Muscle layer of colon (tissue), 2 donors: ENCODE measurements around the gene ELAPOR2.
"Not testable (repeated sequence)": the region's sequence is repeated elsewhere in the genome, so short reads cannot be mapped to it uniquely, and the experiment has no call there.

ENCODE experiments used
- H3K27ac ChIP-seq: one replicate; pipeline ENCODE4 v1.7.0; 2013; ENCODE audit warnings: low read depth, mild to moderate bottlenecking, low read length, moderate library complexity
- H3K27me3 ChIP-seq, 2 donors: one replicate each; pipeline ENCODE4 v1.7.0; 2013; ENCODE audit warnings: low read length in 2 of 2, mild to moderate bottlenecking in 2 of 2; ENCODE audit not compliant: insufficient read depth in 2 of 2, control insufficient read depth in 1 of 2
- H3K36me3 ChIP-seq: one replicate; pipeline ENCODE4 v1.7.0; 2013; ENCODE audit warnings: mild to moderate bottlenecking, low read length; ENCODE audit not compliant: insufficient read depth
- H3K4me1 ChIP-seq: one replicate; pipeline ENCODE4 v1.7.0; 2013; ENCODE audit warnings: mild to moderate bottlenecking, low read length; ENCODE audit not compliant: insufficient read depth
- H3K4me3 ChIP-seq, 2 donors: one replicate each; pipeline ENCODE4 v1.7.0; 2013; ENCODE audit warnings: low read length in 2 of 2, low read depth in 1 of 2, mild to moderate bottlenecking in 1 of 2, moderate library complexity in 1 of 2
- H3K9ac ChIP-seq: one replicate; pipeline ENCODE4 v1.7.0; 2013; ENCODE audit warnings: low read length
- H3K9me3 ChIP-seq: one replicate; pipeline ENCODE4 v1.7.0; 2013; ENCODE audit warnings: mild to moderate bottlenecking, low read length
- donor health status: abdominal sarcoma.
- donor health status: Adenocarcinoma of cecum.

Gene ELAPOR2

GRCh38 chr7:87083865-87084519 is 24.5 kb upstream of the ELAPOR2 start:
- Histone ChIP-seq H3K9ac (no peak overlapping the region), H3K27me3 (no peaks in the 10 kb centered on the region), H3K27ac (no peak overlapping the region), H3K4me3 (no peak overlapping the region), H3K36me3 (no peaks in the 10 kb centered on the region), H3K4me1 (no peaks in the 10 kb centered on the region), H3K9me3 (no peaks in the 10 kb centered on the region)

GRCh38 chr7:87082675-87083074 is 23.2 kb upstream of the ELAPOR2 start:
- Histone ChIP-seq H3K27ac (no peak overlapping the region), H3K4me1 (no peaks in the 10 kb centered on the region), H3K36me3 (no peaks in the 10 kb centered on the region), H3K4me3 (no peak overlapping the region), H3K9ac (no peak overlapping the region), H3K27me3 (no peaks in the 10 kb centered on the region), H3K9me3 (no peaks in the 10 kb centered on the region)

DNA sequence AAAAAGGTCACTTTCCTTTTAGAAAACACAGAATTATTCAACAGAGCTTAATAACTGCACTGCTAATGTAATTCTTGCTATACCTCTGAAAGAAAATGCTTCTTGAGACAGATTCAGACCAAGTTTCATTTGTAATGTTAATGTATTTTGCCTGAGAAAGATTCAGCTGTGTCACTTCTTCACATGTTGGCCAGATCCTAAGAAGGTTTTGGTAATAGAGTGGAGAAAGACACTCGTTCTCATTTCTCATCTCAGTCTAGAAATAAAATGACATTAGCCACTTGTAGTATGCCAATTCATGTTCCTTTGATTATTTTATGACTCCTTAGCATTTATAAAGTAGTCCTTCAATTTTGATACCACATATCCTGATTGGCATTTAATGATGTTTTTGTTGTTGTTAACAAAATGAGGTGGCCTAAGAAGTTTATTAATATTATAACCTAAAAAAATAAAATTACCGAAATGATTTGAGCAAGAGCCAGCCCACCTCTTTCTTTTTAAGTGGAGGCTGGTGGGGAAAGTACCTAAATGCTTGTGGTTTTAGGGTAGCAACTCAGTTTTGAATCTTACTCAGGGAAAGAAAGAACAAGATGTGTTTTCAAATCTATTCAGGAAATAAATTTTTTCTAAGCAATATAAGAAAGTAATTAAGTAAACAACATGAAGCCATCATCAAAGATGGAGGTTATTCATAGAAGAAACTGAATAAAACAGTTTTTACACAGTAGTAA is 16.4 kb upstream of the ELAPOR2 start:
- no peaks in the 10 kb centered on the region for H3K27me3 ChIP-seq
- no peaks in the 10 kb centered on the region for H3K36me3 ChIP-seq
- no peak overlapping the region for H3K4me3 ChIP-seq
- H3K27ac ChIP-seq: no peak overlapping the region
- no peaks in the 10 kb centered on the region for H3K9me3 ChIP-seq
- no peak overlapping the region for H3K9ac ChIP-seq
- no peaks in the 10 kb centered on the region for H3K4me1 ChIP-seq

DNA sequence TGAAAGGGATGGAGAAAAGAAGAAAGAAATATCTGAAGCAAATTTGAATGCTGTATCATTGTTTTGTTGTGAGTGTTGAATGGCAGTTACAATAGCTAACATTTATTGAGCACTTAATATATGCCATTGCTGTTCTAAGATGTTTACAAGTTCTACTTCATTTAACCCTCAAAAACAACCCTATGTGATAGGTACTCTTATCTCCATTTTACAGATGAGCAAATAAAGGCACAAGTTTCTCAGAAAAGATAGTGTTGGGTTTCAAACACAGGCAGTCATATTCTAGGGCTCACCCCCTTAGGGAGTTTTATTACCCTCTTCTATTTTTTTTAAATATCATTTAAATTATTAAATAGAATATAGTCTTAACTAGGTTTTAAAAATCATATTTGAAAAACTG is 8.3 kb upstream of the ELAPOR2 start:
- H3K4me3 ChIP-seq: no peak overlapping the region

DNA sequence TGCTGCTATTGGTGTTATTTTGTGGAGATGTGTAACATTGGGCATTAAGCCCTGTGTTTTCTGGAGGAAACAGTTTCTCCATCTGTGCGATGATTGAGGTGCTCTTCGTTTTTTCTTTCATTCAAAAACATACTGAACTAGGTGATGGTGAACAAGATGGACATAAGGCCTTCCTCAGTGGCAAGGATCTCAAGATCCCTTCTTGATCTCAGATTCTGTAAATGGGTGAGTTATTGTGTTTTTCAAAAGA is 759 bp upstream of the ELAPOR2 start:
- peaks cover 9% of the 10 kb centered on the region for H3K4me1 ChIP-seq
- H3K9ac ChIP-seq: no peak overlapping the region
- H3K27ac ChIP-seq: no peak overlapping the region
- no peaks in the 10 kb centered on the region for H3K36me3 ChIP-seq
- peak overlapping the region in 1 of 2 donors; percentile 55 for H3K4me3 ChIP-seq
- no peaks in the 10 kb centered on the region for H3K27me3 ChIP-seq
- H3K9me3 ChIP-seq: no peaks in the 10 kb centered on the region

More for the DNA sequence above, 8.3 kb upstream of the ELAPOR2 start:
- no peaks in the 10 kb centered on the region for H3K27me3 ChIP-seq
- H3K36me3 ChIP-seq: no peaks in the 10 kb centered on the region
- H3K9me3 ChIP-seq: no peaks in the 10 kb centered on the region
- no peak overlapping the region for H3K9ac ChIP-seq
- no peak overlapping the region for H3K27ac ChIP-seq
- no peaks in the 10 kb centered on the region for H3K4me1 ChIP-seq

DNA sequence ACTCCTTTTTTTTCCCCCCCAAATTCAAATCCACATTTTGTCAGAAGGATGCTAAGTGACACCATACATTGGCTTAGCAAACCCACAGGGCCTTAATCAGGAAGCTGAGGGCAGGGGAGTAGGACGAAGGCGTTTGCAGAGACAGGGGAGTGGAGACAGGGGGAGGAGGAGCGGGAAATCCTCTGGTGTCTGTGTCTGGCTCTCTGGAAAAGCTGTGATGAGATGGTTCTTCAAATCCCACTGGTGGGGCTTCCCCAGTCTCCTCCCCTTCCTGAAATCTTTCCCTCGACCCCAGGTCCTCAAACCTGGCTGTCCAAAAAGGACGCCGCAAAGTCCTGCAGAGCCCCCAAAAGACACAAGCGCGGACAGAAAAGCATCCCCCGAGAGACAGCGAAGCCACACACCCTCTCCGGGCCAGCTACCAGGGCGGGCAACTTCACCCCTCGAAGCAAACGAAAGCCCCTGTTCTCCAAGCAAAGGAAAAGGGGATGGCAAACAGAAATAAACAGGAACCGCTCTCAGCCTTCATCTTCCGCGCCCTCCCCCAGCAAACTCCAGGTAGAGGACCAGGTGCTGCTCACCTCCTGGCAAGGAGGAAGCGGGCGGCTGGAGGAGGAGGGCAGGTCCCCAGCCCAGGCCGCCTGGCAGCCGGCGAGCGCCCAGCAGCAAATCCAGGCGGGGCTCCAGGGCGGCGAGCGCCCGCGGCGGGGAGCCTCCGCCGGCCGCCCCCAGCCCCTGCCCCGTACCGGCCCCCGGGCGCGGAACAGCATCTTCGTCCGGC is 520 bp downstream of the ELAPOR2 start:
- Histone ChIP-seq H3K9me3 (no peaks in the 10 kb centered on the region), H3K36me3 (no peaks in the 10 kb centered on the region), H3K4me1 (peaks cover 9% of the 10 kb centered on the region), H3K27ac (no peak overlapping the region), H3K27me3 (no peaks in the 10 kb centered on the region), H3K9ac (peak overlapping the region; percentile 57), H3K4me3 (peak overlapping the region; percentile 45 to 84)

GRCh38 chr7:87057210-87057609 is 2.2 kb downstream of the ELAPOR2 start:
- H3K4me1 ChIP-seq: peaks cover 9% of the 10 kb centered on the region
- H3K27me3 ChIP-seq: no peaks in the 10 kb centered on the region
- H3K9me3 ChIP-seq: no peaks in the 10 kb centered on the region
- no peaks in the 10 kb centered on the region for H3K36me3 ChIP-seq
- H3K27ac ChIP-seq: no peak overlapping the region
- no peak overlapping the region for H3K9ac ChIP-seq
- no peak overlapping the region for H3K4me3 ChIP-seq

GRCh38 chr7:87056346-87056745 is 3.1 kb downstream of the ELAPOR2 start:
- Histone ChIP-seq H3K9me3 (no peaks in the 10 kb centered on the region), H3K27ac (no peak overlapping the region), H3K9ac (no peak overlapping the region), H3K27me3 (no peaks in the 10 kb centered on the region), H3K4me3 (no peak overlapping the region), H3K4me1 (peaks cover 9% of the 10 kb centered on the region), H3K36me3 (no peaks in the 10 kb centered on the region)

GRCh38 chr7:87048839-87049238 is 10.6 kb downstream of the ELAPOR2 start:
- Histone ChIP-seq H3K27ac (no peak overlapping the region), H3K4me1 (no peaks in the 10 kb centered on the region), H3K9me3 (no peaks in the 10 kb centered on the region), H3K27me3 (no peaks in the 10 kb centered on the region), H3K9ac (no peak overlapping the region), H3K36me3 (no peaks in the 10 kb centered on the region), H3K4me3 (no peak overlapping the region)

DNA sequence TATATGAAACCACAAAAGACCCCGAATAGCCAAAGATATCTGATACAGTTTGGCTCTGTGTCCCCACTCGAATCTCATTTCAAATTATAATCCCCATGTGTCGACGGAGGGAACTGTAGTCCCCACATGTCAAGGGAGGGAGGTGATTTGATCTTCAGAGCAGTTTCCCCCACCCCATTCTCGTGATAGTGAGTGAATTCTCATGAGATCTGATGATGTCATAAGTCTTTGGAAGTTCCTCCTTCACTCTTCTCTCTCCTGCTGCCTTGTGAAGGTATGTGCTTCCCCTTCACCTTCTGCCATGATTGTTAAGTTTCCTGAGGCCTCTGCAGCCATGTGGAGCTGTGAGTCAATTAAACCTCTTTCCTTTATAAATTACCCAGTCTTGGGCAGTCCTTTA is 13.0 kb downstream of the ELAPOR2 start:
- Histone ChIP-seq H3K27ac (no peak overlapping the region), H3K36me3 (no peaks in the 10 kb centered on the region), H3K9me3 (no peaks in the 10 kb centered on the region), H3K9ac (no peak overlapping the region), H3K27me3 (no peaks in the 10 kb centered on the region), H3K4me1 (no peaks in the 10 kb centered on the region), H3K4me3 (no peak overlapping the region)

DNA sequence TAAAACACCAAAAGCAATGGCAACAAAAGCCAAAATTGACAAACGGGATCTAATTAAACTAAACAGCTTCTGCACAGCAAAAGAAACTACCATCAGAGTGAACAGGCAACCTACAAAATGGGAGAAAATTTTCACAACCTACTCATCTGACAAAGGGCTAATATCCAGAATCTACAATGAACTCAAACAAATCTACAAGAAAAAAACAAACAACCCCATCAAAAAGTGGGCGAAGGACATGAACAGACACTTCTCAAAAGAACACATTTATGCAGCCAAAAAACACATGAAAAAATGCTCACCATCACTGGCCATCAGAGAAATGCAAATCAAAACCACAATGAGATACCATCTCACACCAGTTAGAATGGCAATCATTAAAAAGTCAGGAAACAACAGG is 14.7 kb downstream of the ELAPOR2 start:
- not testable (repeated sequence) for H3K27me3 ChIP-seq, H3K4me3 ChIP-seq, H3K36me3 ChIP-seq, H3K9ac ChIP-seq, H3K4me1 ChIP-seq, H3K27ac ChIP-seq, H3K9me3 ChIP-seq
